ENCODE results near the gene CCL20.
A peak's percentile ranks its signal among the peaks of the same experiment; 100 is the strongest.
"Not testable (repeated sequence)": the region's sequence is repeated elsewhere in the genome, so short reads cannot be mapped to it uniquely, and the experiment has no call there.

The CCL20 gene

GRCh38 chr2:227834916-227835650 lies 21.4 kb downstream of the CCL20 start:
- no peak for DNase-seq (ENCODE audit: low spot score)

GRCh38 chr2:227839339-227840129 lies 25.9 kb downstream of the CCL20 start:
- DNase-seq (ENCODE audit: low spot score) = not testable (repeated sequence)

- no peak for DNase-seq (ENCODE audit: low spot score)
These were observed 33.2 kb downstream of the CCL20 start for GRCh38 chr2:227846831-227847230.

GRCh38 chr2:227848146-227848545 lies 34.5 kb downstream of the CCL20 start:
- no peak for DNase-seq (ENCODE audit: low spot score)

GRCh38 chr2:227848586-227848985 lies 34.9 kb downstream of the CCL20 start:
- no peak for DNase-seq (ENCODE audit: low spot score)

- DNase-seq (ENCODE audit: low spot score) = no peak
These were observed 36.3 kb downstream of the CCL20 start for GRCh38 chr2:227849906-227850305.

- peak; percentile 37 for DNase-seq (ENCODE audit: low spot score)
These were observed 39.6 kb downstream of the CCL20 start for GRCh38 chr2:227853204-227853629.

- no peak for DNase-seq (ENCODE audit: low spot score)
These were observed 40.2 kb downstream of the CCL20 start for GRCh38 chr2:227853765-227854271.

- DNase-seq (ENCODE audit: low spot score) = no peak
These were observed 41.8 kb downstream of the CCL20 start for GRCh38 chr2:227855440-227855839.

GRCh38 chr2:227856697-227857096 lies 43.1 kb downstream of the CCL20 start:
- no peak for DNase-seq (ENCODE audit: low spot score)

GRCh38 chr2:227860221-227860641 lies 46.6 kb downstream of the CCL20 start:
- no peak for DNase-seq (ENCODE audit: low spot score)

GRCh38 chr2:227861011-227861410 lies 47.4 kb downstream of the CCL20 start:
- DNase-seq (ENCODE audit: low spot score) = no peak

GRCh38 chr2:227862227-227862740 lies 48.6 kb downstream of the CCL20 start:
- no peak for DNase-seq (ENCODE audit: low spot score)

GRCh38 chr2:227862741-227863588 lies 49.3 kb downstream of the CCL20 start:
- peak; percentile 64 for DNase-seq (ENCODE audit: low spot score)

- no peak for DNase-seq (ENCODE audit: low spot score)
These were observed 50.6 kb downstream of the CCL20 start for GRCh38 chr2:227864161-227864756.

GRCh38 chr2:227865291-227865690 lies 51.6 kb downstream of the CCL20 start:
- no peak for DNase-seq (ENCODE audit: low spot score)

All from AG08396 (cell line).